ENCODE results near the gene OR5H1.

GRCh38 chr3:98110550-98110908 lies 20.0 kb upstream of the OR5H1 start:
- TF ChIP-seq POLR2A (IDR thresholded peaks at IDR 0.05) (no peak), CTCF (IDR thresholded peaks at IDR 0.05) (no peak)
